Esophagus muscularis mucosa (tissue), 4 donors: ENCODE data around the gene PDZK1IP1. TPM values are rescaled to one million over a fixed set of nuclear protein-coding genes. Genes with fewer than 3 reads are reported as not detected.

ENCODE experiments used
- DNase-seq: peaks from one replicate; pipeline ENCODE4 v3.0.0-alpha.2; 2017; ENCODE audit errors: extremely low spot score
- H3K27ac ChIP-seq, 4 donors: fragments of 200-600 bp; sonication (generic); replicated peaks in 1 of 4; 1 replicate in 3 of 4; 2 replicates in 1 of 4; pipeline ENCODE4 v1.5.1; 2016 to 2019; ENCODE audit warnings: mild to moderate bottlenecking in 1 of 4
- H3K27me3 ChIP-seq, 4 donors: fragments of 200-600 bp; sonication (generic); one replicate each; pipeline versions ENCODE4 v1.5.1 to v1.6.0; 2016 to 2019
- H3K36me3 ChIP-seq, 4 donors: fragments of 200-600 bp; sonication (generic); one replicate each; pipeline ENCODE4 v1.5.1; 2016 to 2019
- H3K4me1 ChIP-seq, 4 donors: fragments of 200-600 bp; sonication (generic); one replicate each; pipeline ENCODE4 v1.5.1; 2016 to 2019
- H3K4me3 ChIP-seq, 4 donors: fragments of 200-600 bp; sonication (generic); 1 replicate in 2 of 4; 2 replicates in 2 of 4; pipeline ENCODE4 v1.5.1; 2016 to 2019; ENCODE audit warnings: mild to moderate bottlenecking in 4 of 4, moderate library complexity in 1 of 4
- H3K9me3 ChIP-seq, 4 donors: fragments of 200-600 bp; sonication (generic); 1 replicate in 3 of 4; 2 replicates in 1 of 4; pipeline ENCODE4 v1.5.1; 2016 to 2019
- CTCF ChIP-seq, 3 experiments: fragments of 200-600 bp in 2 of 3; fragments of 450-650 bp in 1 of 3; sonication (generic) in 2 of 3; IDR thresholded peaks; one replicate each; pipeline ENCODE4 v1.5.1; 2017 to 2019; ENCODE audit warnings: antibody characterized with exemption in 3 of 3, mild to moderate bottlenecking in 2 of 3, moderate library complexity in 1 of 3
- EP300 ChIP-seq: sonication (generic); formaldehyde crosslinking; IDR thresholded peaks from one replicate; pipeline ENCODE4 v1.6.1; 2017; ENCODE audit warnings: antibody characterized with exemption
- POLR2A ChIP-seq: fragments of 450-650 bp; IDR thresholded peaks from one replicate; pipeline ENCODE4 v1.6.1; 2017; ENCODE audit warnings: antibody characterized with exemption, moderate library complexity, mild to moderate bottlenecking, low read depth
- POLR2AphosphoS5 ChIP-seq, 2 donors: sonication (generic); formaldehyde crosslinking; IDR thresholded peaks; one replicate each; pipeline ENCODE4 v1.6.1; 2017; ENCODE audit warnings: antibody characterized with exemption in 2 of 2
- WGBS: methylation state at CpG from one replicate; pipeline ENCODE4 v1.1.5; 2018; 5-methylcytosine and 5-hydroxymethylcytosine counted together
- intact Hi-C: fragments of 100-400 bp; cut with DNase I; formaldehyde crosslinking; loops from one replicate; pipeline ENCODE4 v1.15.1; 2023
- total RNA-seq, 4 donors: library from RNA; depleted of rRNA; stranded (reverse); fragments of >200 nt; gene quantifications; one replicate each; pipeline versions ENCODE4 v1.1.0 to v1.2.1, GENCODE V29; 2016

The PDZK1IP1 gene
- total RNA-seq, 4 donors from 2014 or later: 1.8 TPM; not detected in 3

- Histone ChIP-seq H3K27ac (no peak overlapping the region), H3K9me3 (no peaks in the 10 kb centered on the region), H3K36me3 (no peaks in the 10 kb centered on the region), H3K27me3 (peaks cover 0 to 35% (median 0%) of the 10 kb centered on the region in 4 donors), H3K4me1 (peaks cover 0 to 16% (median 12%) of the 10 kb centered on the region in 4 donors), H3K4me3 (no peak overlapping the region)
- intact Hi-C loops: no loop called here
- 89% methylated on average over 3 of the region's 3 CpGs for WGBS
- TF ChIP-seq EP300 (no peak), POLR2AphosphoS5 (IDR thresholded peaks at IDR 0.05) (no peak), CTCF (IDR thresholded peaks at IDR 0.05) (no peak), POLR2A (no peak)
- no peak for DNase-seq
Measured at GRCh38 chr1:47210666-47211065, 20.8 kb upstream of the PDZK1IP1 start.

GRCh38 chr1:47209725-47210325, 20.0 kb upstream of the PDZK1IP1 start:
- peaks cover 0 to 16% (median 12%) of the 10 kb centered on the region in 4 donors for H3K4me1 ChIP-seq
- WGBS: 78% methylated on average over 3 of the region's 3 CpGs
- peaks cover 0 to 43% (median 0%) of the 10 kb centered on the region in 4 donors for H3K27me3 ChIP-seq

DNA sequence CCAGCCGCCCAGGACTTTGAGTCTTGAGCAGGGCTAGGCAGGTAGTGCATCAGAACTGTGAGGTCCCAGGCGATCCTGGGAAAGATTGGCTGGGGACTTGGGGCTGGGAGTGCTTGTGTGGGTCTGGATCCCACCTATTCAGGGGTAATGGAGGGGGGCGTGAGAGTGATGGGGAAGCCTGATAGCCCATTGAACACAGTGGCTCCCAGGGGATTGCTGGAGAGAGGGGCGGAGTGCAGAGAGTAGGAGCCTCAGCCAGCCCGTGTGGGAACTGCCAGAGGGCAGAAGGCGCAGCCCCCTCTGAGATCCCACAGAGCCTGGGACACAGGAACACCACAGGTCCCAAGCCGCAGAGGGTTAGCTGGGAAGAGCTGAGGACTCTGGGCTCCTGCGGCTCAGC, 19.3 kb upstream of the PDZK1IP1 start:
- H3K36me3 ChIP-seq: no peaks in the 10 kb centered on the region
- H3K4me3 ChIP-seq: no peak overlapping the region
- TF ChIP-seq POLR2AphosphoS5 (IDR thresholded peaks at IDR 0.05): no peak
- TF ChIP-seq CTCF (IDR thresholded peaks at IDR 0.05): no peak
- TF ChIP-seq EP300: no peak
- TF ChIP-seq POLR2A: no peak
- 55% methylated on average over 6 of the region's 8 CpGs for WGBS
- no peak overlapping the region for H3K27ac ChIP-seq
- intact Hi-C loops: no loop called here
- H3K4me1 ChIP-seq: peaks cover 0 to 16% (median 12%) of the 10 kb centered on the region in 4 donors
- peaks cover 0 to 50% (median 0%) of the 10 kb centered on the region in 4 donors for H3K27me3 ChIP-seq
- H3K9me3 ChIP-seq: no peaks in the 10 kb centered on the region
- DNase-seq: no peak

More at GRCh38 chr1:47209725-47210325, 20.0 kb upstream of the PDZK1IP1 start:
- H3K4me3 ChIP-seq: no peak overlapping the region
- H3K36me3 ChIP-seq: no peaks in the 10 kb centered on the region
- intact Hi-C loops: no loop called here
- DNase-seq: no peak
- H3K27ac ChIP-seq: no peak overlapping the region
- TF ChIP-seq POLR2A (no peak), EP300 (no peak), POLR2AphosphoS5 (IDR thresholded peaks at IDR 0.05) (no peak), CTCF (IDR thresholded peaks at IDR 0.05) (no peak)
- H3K9me3 ChIP-seq: no peaks in the 10 kb centered on the region

DNA sequence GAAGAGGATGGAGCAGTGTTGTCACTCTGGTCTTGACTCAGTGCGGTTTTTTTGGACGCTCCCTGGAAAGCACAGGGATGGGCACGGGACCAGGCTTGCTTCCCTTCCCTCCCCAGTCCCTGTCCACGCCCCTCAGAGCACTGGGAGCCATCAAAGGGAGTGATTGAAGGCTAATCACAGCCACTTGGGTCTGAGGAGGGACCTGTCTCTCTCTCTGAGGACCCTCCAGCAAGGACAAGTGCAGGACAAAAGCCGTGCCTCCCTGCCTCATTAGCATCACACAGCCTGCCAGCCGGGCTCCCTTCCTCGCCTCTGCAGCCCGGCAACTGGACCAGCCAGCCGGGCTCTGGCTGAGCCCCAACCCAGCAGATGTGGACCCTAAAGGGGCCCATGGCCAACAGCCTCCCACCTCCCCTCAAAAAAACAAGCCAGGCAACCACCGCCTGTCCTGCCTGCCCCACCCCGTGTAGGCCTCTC, 18.6 kb upstream of the PDZK1IP1 start:
- no peak for TF ChIP-seq EP300
- TF ChIP-seq POLR2AphosphoS5 (IDR thresholded peaks at IDR 0.05): no peak
- TF ChIP-seq POLR2A: no peak
- TF ChIP-seq CTCF (IDR thresholded peaks at IDR 0.05): no peak
- H3K27me3 ChIP-seq: peaks cover 0 to 51% (median 0%) of the 10 kb centered on the region in 4 donors
- WGBS: 55% methylated on average over 7 of the region's 11 CpGs
- no peak for DNase-seq
- H3K4me1 ChIP-seq: peaks cover 0 to 16% (median 12%) of the 10 kb centered on the region in 4 donors
- H3K27ac ChIP-seq: no peak overlapping the region
- H3K36me3 ChIP-seq: no peaks in the 10 kb centered on the region
- H3K4me3 ChIP-seq: no peak overlapping the region
- H3K9me3 ChIP-seq: no peaks in the 10 kb centered on the region
- intact Hi-C loops: no loop called here
